SHP77 treated with DMSO at 0.1 percent for 48 hours (cell line): ENCODE results near the gene COA7.

Source experiments
- DNase-seq: peaks from one replicate; lab custom pipeline; 2025; lab: John Stamatoyannopoulos, UW

Gene COA7

GRCh38 chr1:52669696-52670095 is 28.5 kb downstream of the COA7 start:
- no peak for DNase-seq

- no peak for DNase-seq
These were observed 29.4 kb downstream of the COA7 start for GRCh38 chr1:52668711-52669110.

- no peak for DNase-seq
These were observed 30.2 kb downstream of the COA7 start for GRCh38 chr1:52667984-52668383.

- no peak for DNase-seq
These were observed 30.9 kb downstream of the COA7 start for GRCh38 chr1:52667290-52667689.

GRCh38 chr1:52665006-52665941 is 32.9 kb downstream of the COA7 start:
- DNase-seq: no peak

GRCh38 chr1:52663716-52664115 is 34.4 kb downstream of the COA7 start:
- DNase-seq: no peak

- no peak for DNase-seq
These were observed 35.4 kb downstream of the COA7 start for GRCh38 chr1:52662645-52663313.

GRCh38 chr1:52660807-52661206 is 37.3 kb downstream of the COA7 start:
- DNase-seq: no peak

GRCh38 chr1:52659851-52660596 is 38.1 kb downstream of the COA7 start:
- no peak for DNase-seq

GRCh38 chr1:52659356-52659755 is 38.8 kb downstream of the COA7 start:
- DNase-seq: no peak

- DNase-seq: no peak
These were observed 39.4 kb downstream of the COA7 start for GRCh38 chr1:52658795-52659194.

- no peak for DNase-seq
These were observed 40.4 kb downstream of the COA7 start for GRCh38 chr1:52657702-52658101.

GRCh38 chr1:52654063-52654462 is 44.1 kb downstream of the COA7 start:
- DNase-seq: no peak

GRCh38 chr1:52653207-52653849 is 44.8 kb downstream of the COA7 start:
- no peak for DNase-seq

GRCh38 chr1:52651904-52652303 is 46.2 kb downstream of the COA7 start:
- no peak for DNase-seq

GRCh38 chr1:52645261-52645660 is 52.9 kb downstream of the COA7 start:
- DNase-seq: no peak

- DNase-seq: no peak
These were observed 56.8 kb downstream of the COA7 start for GRCh38 chr1:52641307-52641706.

GRCh38 chr1:52640697-52641096 is 57.5 kb downstream of the COA7 start:
- DNase-seq: no peak

GRCh38 chr1:52637946-52638345 is 60.2 kb downstream of the COA7 start:
- DNase-seq: no peak

GRCh38 chr1:52636721-52637695 is 61.1 kb downstream of the COA7 start:
- no peak for DNase-seq
